UCSD-AML1 (cell line): ENCODE measurements around the gene NRG4.
"Not testable (repeated sequence)": the region's sequence is repeated elsewhere in the genome, so short reads cannot be mapped to it uniquely, and the experiment has no call there.

ENCODE experiments used
- DNase-seq: peaks from one replicate; lab custom pipeline; 2025; ENCODE audit not compliant: unreplicated experiment; lab: John Stamatoyannopoulos, UW

The NRG4 gene

DNA sequence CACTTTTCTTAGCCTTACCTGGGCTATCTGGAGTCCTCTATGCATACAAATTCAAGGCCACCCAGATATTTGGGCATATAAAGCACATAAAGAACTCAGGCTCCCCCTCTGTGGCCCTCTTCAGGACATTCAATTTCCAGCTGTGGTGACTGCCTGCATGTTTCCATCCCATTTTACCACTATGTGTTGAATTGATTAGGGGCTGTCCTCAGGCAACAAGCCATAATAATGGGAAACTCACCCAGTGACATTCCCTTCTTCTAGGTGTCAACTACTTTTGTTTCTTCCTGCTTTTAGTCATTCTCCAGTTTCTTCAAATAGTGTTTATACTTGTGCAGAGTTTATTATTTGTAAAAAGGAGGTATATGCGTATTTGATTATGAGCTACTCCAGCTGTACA is 18.0 kb downstream of the NRG4 start:
- no peak for DNase-seq

DNA sequence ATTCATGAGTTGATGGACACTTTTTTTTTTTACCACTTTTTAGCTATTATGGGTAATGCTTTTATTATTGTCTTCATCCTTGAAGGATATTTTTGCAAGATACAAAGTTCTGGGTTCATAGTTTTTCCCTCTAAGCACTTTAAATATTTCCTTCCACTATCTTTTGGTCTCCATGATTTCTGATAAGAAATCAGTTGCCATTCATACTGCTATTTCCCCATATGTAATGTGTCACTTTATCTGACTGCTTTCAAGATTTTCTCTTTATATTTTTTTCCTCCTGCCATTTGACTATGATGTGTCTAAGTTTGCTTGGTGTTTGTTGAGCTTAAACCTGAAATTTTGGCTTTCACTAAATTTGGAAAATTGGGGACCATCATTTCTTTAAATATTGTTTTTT is 19.3 kb downstream of the NRG4 start:
- DNase-seq = no peak

DNA sequence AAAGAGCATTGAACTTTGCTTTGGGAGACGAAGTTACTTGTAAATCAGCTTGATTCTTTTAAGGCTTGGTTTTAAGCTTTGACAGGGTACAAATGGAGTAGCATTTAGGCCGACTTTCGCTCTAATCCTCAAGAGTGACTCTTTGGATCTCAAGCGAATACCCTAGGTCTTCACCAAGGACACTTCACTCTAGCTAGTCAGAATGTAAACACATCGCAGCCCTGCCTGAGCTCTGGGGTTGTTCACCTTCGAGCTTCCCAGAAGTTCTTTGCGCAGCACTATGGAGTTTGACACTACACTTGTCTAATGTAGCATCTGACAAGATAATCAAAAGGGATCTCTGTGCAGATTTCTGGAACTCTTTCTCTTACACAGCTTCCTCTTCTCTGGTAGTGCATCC is 22.3 kb downstream of the NRG4 start:
- DNase-seq = no peak

DNA sequence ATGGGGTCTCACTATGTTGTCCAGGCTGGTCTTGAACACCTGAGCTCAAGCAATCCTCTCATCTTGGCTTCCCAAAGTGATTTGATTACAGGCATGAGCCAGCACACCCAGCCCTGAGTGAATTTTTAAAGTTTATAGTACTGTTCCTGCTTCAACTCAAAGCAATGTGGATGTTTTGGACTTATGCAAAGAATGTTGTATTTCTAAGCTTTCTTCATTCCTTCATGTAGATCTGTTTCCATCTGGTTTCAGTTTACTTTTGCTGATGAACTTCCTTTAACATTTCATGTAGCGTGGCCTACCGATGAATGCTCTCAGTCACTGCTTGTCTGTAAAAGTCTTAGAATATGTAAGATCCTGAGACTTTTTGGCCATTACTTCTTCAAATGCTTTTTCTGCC is 23.2 kb downstream of the NRG4 start:
- DNase-seq = no peak

DNA sequence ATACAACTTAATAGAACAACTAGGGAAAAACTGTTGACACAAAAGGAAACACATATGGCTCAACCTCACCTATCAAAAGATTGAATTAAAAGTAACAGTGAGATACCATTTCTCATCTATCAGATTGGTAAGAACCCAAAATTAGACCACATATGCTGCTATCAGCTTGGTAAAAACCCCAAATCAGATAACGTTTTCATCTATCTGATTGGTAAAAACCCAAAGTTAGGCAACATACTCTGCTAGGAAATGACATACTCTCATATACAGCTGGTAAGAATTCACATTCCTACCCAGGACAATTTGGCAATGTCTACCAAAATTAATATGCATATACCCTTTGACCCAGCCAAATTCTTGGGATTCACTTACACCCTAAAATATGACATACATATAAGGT is 26.3 kb downstream of the NRG4 start:
- no peak for DNase-seq

DNA sequence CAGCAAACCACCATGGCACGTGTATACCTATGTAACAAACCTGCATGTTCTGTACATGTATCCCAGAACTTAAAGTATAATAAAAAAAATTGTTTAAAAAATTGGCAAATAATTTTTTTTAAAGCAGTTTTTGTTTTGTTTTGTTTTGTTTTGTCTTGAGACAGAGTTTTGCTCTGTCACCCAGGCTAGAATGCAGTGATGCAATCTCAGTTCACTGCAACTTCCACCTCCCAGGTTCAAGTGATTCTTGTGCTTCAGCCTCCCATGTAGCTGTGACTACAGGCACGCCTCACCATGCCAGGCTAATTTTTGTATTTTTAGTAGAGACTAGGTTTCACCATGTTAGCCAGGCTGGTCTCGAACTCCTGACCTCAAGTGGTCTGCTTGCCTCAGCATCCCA is 27.5 kb downstream of the NRG4 start:
- DNase-seq = not testable (repeated sequence)

DNA sequence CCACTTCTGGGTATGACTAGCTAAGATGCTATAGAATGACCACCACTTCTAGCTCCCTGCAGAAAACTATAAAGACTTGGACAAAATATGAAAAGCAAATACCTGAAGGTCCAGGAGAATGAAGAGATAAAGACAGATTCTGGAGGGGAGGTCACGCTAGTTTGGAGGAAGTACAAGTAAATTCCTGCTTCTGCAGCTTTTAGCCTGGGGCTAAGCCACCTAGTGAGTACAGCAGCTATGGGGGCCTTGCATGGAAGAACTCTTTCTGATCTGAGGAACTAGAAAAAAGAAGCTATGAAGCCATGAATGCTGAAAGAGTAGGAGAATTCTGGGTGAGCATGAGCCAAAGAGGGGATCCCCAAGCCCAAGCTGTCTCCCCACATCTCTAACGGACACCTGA is 29.8 kb downstream of the NRG4 start:
- DNase-seq = no peak

DNA sequence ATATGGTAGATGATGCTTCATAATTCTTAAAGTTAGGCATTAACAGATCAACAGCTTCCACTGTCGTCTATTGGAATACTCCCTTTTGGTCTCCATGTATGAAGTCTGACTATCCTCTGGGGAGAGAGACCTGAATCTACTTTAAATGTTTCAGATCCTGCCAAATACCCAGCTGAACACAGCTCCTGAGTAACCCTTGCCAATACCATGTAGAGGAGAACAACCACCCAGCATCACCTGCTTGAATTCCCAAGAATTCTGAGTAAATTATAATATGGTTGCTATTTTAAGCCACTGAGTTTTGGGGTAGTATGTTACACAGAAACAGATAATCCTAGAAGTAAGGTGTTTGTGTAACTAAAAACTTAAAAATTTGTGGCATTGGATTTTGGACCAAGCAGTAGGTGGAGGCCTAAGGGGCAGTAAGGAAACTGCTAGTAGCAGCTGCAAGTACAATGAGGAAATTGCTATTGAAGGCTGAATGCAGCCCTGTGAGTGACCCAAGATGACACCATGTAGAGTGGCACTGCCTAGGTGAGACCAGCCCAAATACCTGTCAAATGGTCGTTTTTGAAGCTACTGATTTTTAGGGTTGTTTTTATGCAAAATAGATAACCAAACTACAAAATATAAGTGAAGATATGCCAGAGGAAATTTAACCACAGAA is 30.9 kb downstream of the NRG4 start:
- DNase-seq = no peak

DNA sequence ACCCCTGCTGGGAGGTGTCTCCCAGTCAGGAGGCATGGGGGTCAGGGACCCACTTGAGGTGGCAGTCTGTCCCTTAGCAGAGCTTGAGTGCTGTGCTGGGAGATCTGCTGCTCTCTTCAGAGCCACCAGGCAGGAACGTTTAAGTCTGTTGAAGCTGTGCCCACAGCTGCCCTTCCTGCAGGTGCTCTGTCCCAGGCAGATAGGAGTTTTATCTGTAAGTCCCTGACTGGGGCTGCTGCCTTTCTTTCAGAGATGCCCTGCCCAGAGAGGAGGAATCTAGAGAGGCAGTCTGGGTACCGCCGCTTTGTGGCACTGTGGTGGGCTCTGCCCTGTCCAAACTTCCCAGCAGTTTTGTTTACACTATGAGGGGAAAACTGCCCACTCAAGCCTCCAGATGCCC is 35.5 kb downstream of the NRG4 start:
- not testable (repeated sequence) for DNase-seq

DNA sequence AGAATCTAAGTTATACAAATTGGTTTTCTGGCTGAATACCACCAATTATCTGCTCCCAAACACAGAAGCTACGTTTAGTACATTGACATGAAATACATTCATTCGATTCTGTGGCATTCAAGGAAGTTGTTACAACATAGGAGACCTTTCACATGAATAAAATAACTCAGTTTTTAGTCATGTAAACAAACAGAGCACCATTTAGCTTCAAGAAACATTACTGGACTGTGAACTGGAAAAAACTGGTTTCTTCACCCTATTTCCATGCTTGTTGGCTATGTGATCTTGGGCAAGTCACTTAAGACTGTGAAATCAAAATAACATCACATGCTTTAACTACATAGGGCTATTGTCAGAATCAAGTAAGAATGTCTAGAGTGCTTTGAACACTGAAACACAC is 46.2 kb downstream of the NRG4 start:
- no peak for DNase-seq

DNA sequence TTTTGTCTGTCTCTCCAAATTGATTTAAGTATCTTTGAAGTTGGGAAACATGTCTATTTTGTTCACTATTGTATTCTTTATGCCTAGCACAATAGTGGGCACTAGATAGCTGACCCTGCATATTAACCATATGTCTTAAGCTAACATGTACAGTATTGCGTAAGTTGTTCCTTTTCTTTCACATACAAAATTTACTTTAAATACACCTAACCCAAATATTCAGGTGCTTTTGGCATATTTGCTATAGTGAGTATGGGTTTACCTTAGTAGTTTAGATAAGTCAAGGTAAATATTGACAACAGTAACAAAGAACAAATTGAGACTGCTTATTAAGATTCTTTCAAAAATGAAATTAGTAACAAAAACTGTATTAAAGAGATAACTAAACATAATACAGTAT is 50.9 kb downstream of the NRG4 start:
- DNase-seq = no peak

DNA sequence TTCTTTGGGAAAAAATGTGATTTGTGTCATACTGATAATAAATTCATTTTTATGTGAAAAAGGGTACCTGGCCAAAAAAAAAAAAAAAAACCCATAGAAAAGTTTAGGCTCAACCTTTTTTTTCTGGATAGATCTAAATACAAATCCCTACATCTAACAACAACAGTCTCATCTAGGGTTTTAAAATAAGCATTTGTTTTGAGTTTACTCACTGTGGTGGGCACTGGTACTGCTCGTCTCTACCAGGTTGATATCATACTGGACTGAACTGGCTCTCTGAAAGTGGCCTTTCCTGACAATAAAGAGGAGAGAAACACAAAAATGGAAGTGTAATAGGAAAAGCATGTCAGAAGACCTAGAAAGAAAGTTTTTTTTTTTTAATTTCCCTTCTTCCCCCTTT is 56.5 kb downstream of the NRG4 start:
- DNase-seq = no peak

DNA sequence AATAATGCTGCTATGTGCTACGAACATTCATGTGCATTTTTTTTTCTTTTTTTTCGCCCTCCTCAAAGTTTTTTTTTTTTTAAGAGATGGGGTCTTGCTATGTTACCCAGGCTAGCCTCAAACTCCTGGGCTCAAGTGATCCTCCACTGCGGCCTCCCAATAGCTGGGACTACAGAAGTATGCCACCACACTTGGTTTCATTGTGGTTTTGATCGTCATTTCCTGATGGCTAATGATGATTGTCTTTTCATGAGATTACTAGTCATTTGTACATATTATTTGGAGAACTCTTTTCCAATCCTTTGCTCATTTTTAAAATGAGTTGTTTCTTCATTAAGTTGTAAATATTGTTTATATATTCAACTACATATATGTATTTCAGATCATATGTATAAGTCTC is 59.7 kb downstream of the NRG4 start:
- no peak for DNase-seq

DNA sequence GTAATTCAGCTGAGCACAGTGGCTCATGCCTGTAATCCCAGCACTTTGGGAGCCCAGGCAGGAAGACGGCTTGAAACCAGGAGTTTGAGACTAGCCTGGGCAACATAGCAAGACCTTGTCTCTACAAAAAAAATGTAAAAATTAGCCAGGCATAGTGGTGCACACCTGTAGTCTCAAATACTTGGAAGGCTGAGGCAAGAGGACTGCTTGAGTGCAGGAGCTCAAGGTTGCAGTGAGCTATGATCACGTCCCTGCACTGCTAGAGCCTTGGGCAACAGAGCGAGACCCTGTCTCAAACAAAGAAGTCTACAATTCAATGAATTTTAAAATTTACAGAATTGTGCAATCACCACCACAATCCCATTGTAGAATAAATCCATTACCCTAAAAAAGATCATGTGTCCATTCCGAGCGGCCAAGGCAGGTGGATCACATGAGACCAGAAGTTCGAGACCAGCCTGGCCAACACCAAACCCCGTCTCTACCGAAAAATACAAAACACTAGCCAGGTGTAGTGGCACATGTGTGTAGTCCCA is 63.4 kb downstream of the NRG4 start:
- no peak for DNase-seq

DNA sequence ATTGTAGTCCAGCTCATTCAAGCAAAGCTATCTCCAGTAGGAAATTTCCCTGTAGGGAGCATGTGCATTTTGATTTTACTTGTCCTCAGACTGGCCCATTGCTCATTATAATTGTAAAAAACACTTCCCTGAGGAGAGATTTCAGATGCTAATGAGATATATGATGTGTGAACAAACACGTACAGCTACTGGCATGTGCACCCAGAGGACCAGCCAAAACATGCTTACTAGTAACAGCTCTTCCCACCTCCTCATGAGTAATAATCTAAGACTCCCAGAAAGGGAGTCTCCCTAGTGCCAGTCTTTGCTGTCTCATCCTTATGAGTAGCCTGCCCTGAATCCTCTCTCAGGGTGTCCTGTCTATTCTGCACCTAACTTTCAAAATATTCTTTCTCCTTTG is 65.1 kb downstream of the NRG4 start:
- DNase-seq = no peak

DNA sequence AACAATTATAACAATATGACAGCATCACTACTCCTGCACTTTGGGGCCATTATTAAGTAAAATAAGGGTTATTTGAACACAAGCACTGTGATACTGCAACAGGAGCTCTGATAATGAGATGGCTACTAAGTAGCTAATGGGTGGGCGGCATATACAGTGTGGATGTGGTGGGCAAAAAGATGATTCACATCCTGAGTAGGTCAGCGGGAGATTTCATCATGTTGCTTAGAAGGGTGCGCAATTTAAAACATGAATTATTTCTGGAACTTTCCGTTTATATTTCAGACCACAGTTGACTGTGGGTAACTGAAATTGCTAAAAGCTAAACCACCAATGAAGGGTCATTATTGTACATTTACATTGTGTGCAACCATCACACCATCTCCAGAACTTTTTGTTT is 66.3 kb downstream of the NRG4 start:
- no peak for DNase-seq

DNA sequence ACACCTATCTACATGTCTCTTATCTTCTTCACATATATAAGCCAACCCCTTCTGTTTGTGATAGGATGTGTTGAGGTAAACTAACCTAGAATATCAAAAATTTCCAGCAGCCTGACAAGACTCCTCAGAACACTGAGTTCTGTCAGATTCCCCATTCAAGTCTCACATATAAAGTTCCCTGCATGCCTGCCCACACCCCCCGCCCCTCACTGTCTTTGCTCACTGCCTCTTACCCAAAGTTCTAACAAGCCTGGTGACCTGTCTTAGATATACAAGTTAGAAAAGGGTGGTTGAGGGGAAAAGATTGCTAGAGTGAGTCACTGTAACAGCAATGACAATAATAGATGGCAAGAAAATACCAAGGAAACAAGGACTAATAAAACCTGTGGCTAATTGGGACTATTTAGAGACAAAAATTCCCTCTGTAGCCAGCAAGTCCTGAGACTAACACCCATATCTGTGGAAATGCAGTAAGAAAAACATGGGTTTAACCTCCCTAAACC is 68.5 kb downstream of the NRG4 start:
- DNase-seq = no peak

DNA sequence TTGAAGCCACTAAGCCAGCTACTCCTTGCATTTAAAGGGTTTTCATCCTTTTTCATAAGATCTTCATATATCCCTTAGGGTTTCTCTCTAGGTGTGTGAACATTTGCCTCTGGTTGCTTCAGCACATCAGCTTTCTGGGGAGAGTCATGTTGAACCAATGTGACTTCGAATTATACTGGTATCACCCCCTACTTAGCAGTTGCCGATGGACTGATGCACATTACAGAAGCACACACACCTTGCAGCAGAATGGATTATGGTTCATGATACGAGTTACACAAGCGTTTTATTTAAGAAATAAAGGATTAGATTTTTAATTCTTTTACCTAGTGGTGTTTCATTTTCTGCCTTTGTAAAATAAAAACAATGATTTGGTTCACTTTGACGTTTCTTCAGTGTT is 69.0 kb downstream of the NRG4 start:
- DNase-seq = no peak

DNA sequence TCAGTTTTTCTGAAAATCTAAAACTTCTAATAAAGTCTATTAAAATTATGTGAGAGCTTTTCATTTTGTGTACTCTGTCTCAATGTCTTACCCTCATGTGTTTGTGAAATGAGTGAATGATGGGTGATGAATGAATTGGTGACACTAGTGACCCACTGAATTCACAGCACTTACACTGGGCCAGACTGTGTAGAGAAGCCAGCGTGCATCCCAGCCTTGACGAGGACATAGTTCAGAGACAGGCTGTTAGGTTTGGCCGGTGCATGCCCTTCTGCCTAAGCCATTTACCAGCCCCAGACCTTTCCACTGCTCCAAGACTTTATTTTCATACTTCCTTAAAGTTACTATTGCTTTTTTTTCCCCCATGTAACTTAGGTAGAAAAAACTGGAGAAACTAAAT is 69.8 kb downstream of the NRG4 start:
- DNase-seq = no peak

DNA sequence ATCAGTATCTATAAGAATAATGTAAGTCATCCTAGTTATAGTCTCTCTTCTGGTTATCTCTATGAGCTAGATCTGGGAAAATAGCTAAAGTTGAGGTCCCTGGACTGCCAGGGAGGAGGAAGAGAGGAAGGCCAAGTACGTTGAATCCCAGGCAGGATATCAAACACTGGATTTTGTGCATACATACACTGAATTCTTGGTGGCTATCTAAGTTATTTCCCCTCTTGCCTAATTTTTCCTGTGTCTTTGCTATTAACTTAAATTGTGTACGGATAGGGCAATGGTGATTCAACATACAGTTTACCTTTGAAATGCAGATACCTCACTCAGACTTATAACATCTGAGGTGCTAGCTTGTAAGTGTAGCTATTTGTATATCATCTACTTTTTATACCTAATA is 81.4 kb downstream of the NRG4 start:
- DNase-seq = no peak

DNA sequence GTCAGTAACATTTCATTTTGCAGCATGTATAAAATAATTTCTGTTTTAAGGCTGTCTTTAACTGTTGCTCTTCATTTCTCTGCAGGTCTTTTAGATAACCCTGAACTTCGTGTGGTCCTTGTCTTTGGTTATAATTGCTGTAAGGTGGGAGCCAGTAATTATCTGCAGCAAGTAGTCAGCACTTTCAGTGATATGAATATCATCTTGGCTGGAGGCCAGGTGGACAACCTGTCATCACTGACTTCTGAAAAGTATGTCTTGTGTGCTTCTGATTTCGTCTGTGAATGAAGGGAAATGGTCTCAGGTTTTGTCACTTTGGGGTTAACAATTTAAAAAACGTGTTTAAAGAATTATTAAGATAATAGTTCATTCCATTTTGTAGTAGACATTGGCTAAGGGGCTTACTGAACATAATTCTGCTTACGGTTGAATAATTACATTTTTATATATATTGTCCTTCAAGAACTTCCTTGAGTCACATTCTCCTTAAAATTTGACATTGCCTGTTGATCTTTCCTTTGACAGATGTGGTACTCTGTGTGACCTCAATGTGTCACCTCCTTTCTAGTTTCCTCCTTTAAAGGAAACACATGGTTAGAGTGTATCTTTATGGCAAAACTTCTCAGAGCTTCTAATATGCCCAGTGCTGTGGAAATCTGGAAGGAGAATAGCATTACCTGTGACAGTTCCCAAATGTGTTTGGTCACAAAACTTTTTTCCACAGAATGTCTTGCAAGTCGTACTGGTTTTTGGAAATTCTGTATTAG is 82.2 kb downstream of the NRG4 start:
- DNase-seq = no peak
